ENCODE results near the gene LAMA2. TPM values are rescaled to one million over a fixed set of nuclear protein-coding genes. Genes with fewer than 3 reads are reported as not detected.

Gene LAMA2
- total RNA-seq, 4 donors from 2014 or later, result 61.5 to 154 (median 103) TPM

GRCh38 chr6:129099696-129100095 lies 216.8 kb downstream of the LAMA2 start:
- H3K4me3 ChIP-seq, result no peak overlapping the region
- H3K36me3 ChIP-seq, result no peaks in the 10 kb centered on the region
- H3K4me1 ChIP-seq, result no peaks in the 10 kb centered on the region
- H3K27ac ChIP-seq, result peak overlapping the region in 1 of 2 donors; percentile 19
- intact Hi-C loops (cut with DNase I; ENCODE audit: low total_unique reads), result no loop called here
- no peaks in the 10 kb centered on the region for H3K9me3 ChIP-seq
- no peaks in the 10 kb centered on the region for H3K27me3 ChIP-seq
- TF ChIP-seq POLR2A (IDR thresholded peaks at IDR 0.05) (no peak), CTCF (IDR thresholded peaks at IDR 0.05) (no peak)
- DNase-seq, result no peak

DNA sequence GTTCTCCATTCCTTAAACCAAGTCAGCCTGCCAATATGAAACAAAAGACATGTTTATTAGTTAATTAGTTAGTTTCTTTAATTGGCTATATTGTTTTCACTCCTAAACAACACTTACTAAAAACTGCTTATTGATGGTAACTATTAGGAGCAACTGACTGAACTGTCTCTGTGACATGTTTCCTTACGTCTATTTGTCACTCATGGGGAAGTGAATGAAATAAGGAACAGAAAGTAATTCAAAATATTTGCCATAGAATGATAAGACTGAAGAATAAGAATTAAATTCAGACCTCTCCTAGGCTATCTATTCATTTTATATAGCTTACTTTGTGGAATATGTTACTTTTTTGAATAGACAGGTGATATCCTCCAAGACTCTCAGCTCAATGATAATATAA lies 217.2 kb downstream of the LAMA2 start:
- DNase-seq, result no peak
- no peaks in the 10 kb centered on the region for H3K9me3 ChIP-seq
- H3K27me3 ChIP-seq, result no peaks in the 10 kb centered on the region
- intact Hi-C loops (cut with DNase I; ENCODE audit: low total_unique reads), result no loop called here
- TF ChIP-seq CTCF (IDR thresholded peaks at IDR 0.05) (no peak), POLR2A (IDR thresholded peaks at IDR 0.05) (no peak)
- H3K27ac ChIP-seq, result peak overlapping the region in 1 of 2 donors; percentile 19
- no peak overlapping the region for H3K4me3 ChIP-seq
- H3K36me3 ChIP-seq, result no peaks in the 10 kb centered on the region
- no peaks in the 10 kb centered on the region for H3K4me1 ChIP-seq

GRCh38 chr6:129102741-129103140 lies 219.8 kb downstream of the LAMA2 start:
- Histone ChIP-seq H3K9me3 (no peaks in the 10 kb centered on the region), H3K36me3 (no peaks in the 10 kb centered on the region), H3K4me3 (no peak overlapping the region), H3K27ac (peak overlapping the region; percentile 36 to 66), H3K4me1 (no peaks in the 10 kb centered on the region), H3K27me3 (no peaks in the 10 kb centered on the region)
- intact Hi-C loops (cut with DNase I; ENCODE audit: low total_unique reads), result no loop called here
- TF ChIP-seq POLR2A (IDR thresholded peaks at IDR 0.05), result no peak
- TF ChIP-seq CTCF (IDR thresholded peaks at IDR 0.05), result no peak
- DNase-seq, result peak; percentile 66 to 72

GRCh38 chr6:129104131-129104530 lies 221.2 kb downstream of the LAMA2 start:
- Histone ChIP-seq H3K27ac (peak overlapping the region; percentile 47 to 52), H3K9me3 (no peaks in the 10 kb centered on the region), H3K27me3 (no peaks in the 10 kb centered on the region), H3K4me1 (no peaks in the 10 kb centered on the region), H3K4me3 (no peak overlapping the region), H3K36me3 (no peaks in the 10 kb centered on the region)
- DNase-seq, result no peak
- TF ChIP-seq POLR2A (IDR thresholded peaks at IDR 0.05) (no peak), CTCF (IDR thresholded peaks at IDR 0.05) (no peak)
- intact Hi-C loops (cut with DNase I; ENCODE audit: low total_unique reads), result no loop called here

- TF ChIP-seq CTCF (IDR thresholded peaks at IDR 0.05), result no peak
- TF ChIP-seq POLR2A (IDR thresholded peaks at IDR 0.05), result no peak
- Histone ChIP-seq H3K4me3 (no peak overlapping the region), H3K4me1 (no peaks in the 10 kb centered on the region), H3K9me3 (no peaks in the 10 kb centered on the region), H3K27me3 (no peaks in the 10 kb centered on the region), H3K27ac (peak overlapping the region; percentile 30 to 47), H3K36me3 (no peaks in the 10 kb centered on the region)
- DNase-seq, result no peak
- intact Hi-C loops (cut with DNase I; ENCODE audit: low total_unique reads), result no loop called here
Measured at GRCh38 chr6:129104560-129104959, 221.6 kb downstream of the LAMA2 start.

Measured in uterus (tissue), 4 donors.